ENCODE measurements around the gene MID1.

The MID1 gene

DNA sequence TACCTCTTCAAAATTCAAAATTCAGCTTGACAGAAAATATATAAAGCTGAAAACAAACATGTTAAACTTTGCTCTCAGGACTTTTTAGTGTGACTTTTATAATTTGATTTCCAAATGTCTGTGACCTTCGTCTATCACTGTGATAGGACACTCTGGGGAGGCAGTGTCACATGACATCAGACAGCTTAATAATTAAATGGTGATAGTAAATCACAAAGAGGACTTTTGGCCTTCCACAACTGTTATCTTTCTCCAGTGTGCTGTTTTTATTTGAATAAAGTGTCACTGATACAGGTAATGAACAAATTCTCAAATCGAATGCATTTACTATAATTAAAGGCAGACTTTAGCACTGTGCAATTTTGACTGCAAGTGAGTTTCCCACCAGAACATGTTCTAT lies 83.1 kb downstream of the MID1 start:
- Histone ChIP-seq H3K27me3 (replicated peaks; ENCODE audit: control insufficient read depth, insufficient read depth, low read length) (no peaks in the 10 kb centered on the region), H3K4me3 (replicated peaks; ENCODE audit: low read depth, low read length) (no peak overlapping the region), H3K36me3 (ENCODE audit: control insufficient read depth, insufficient read depth, low read length) (no peaks in the 10 kb centered on the region)
- no peak for DNase-seq (ENCODE audit: extremely low read depth, insufficient read length)
- TF ChIP-seq, protein P1, sequence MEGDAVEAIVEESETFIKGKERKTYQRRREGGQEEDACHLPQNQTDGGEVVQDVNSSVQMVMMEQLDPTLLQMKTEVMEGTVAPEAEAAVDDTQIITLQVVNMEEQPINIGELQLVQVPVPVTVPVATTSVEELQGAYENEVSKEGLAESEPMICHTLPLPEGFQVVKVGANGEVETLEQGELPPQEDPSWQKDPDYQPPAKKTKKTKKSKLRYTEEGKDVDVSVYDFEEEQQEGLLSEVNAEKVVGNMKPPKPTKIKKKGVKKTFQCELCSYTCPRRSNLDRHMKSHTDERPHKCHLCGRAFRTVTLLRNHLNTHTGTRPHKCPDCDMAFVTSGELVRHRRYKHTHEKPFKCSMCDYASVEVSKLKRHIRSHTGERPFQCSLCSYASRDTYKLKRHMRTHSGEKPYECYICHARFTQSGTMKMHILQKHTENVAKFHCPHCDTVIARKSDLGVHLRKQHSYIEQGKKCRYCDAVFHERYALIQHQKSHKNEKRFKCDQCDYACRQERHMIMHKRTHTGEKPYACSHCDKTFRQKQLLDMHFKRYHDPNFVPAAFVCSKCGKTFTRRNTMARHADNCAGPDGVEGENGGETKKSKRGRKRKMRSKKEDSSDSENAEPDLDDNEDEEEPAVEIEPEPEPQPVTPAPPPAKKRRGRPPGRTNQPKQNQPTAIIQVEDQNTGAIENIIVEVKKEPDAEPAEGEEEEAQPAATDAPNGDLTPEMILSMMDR (IDR thresholded peaks at IDR 0.05; ENCODE audit: insufficient read depth, low read length, poor library complexity, severe bottlenecking), result no peak

DNA sequence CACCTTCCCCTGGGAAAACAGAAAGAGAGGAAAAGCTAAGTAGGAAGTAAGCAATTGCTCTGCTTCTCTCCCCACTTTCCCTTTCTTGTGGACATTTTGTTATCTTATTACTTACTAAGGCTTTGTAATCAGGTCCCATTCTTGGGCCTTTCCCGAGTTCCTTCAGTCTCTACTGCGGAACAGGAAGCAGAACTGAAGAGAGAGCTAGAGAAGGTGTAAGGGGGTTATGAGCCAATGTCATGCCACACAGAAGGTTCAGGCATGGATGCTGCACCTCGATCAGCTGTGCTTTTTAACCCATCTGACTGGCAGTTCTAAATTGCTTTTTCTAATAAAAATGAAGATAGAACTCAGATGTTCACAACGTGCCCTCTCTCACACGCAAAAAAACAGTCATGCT lies 83.6 kb downstream of the MID1 start:
- no peak overlapping the region for H3K4me3 ChIP-seq (replicated peaks; ENCODE audit: low read depth, low read length)
- TF ChIP-seq, protein P1 (IDR thresholded peaks at IDR 0.05; ENCODE audit: insufficient read depth, low read length, poor library complexity, severe bottlenecking), result no peak
- no peaks in the 10 kb centered on the region for H3K27me3 ChIP-seq (replicated peaks; ENCODE audit: control insufficient read depth, insufficient read depth, low read length)
- H3K36me3 ChIP-seq (ENCODE audit: control insufficient read depth, insufficient read depth, low read length), result no peaks in the 10 kb centered on the region
- DNase-seq (ENCODE audit: extremely low read depth, insufficient read length), result no peak

DNA sequence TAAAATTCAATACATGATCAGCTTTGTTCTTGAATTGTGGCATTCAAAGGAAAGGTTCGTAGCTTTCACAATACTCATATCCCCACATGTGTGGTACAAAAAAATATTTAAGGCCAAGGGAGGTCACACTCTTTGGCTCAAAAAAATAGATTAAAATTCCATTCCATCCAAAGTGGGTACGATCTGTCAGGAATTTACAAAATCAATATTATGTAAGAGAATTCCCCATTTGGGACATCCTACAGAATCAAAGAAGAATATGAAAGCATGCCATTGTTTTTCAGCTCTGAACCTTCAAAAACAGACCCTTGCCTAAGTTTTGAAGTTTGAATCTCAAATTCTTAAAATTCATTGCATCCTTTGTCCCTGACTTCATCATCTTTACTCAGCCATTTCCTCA lies 85.8 kb downstream of the MID1 start:
- DNase-seq (ENCODE audit: extremely low read depth, insufficient read length), result no peak
- TF ChIP-seq, protein P1 (IDR thresholded peaks at IDR 0.05; ENCODE audit: insufficient read depth, low read length, poor library complexity, severe bottlenecking), result no peak
- H3K36me3 ChIP-seq (ENCODE audit: control insufficient read depth, insufficient read depth, low read length), result no peaks in the 10 kb centered on the region
- H3K27me3 ChIP-seq (replicated peaks; ENCODE audit: control insufficient read depth, insufficient read depth, low read length), result no peaks in the 10 kb centered on the region
- no peak overlapping the region for H3K4me3 ChIP-seq (replicated peaks; ENCODE audit: low read depth, low read length)

DNA sequence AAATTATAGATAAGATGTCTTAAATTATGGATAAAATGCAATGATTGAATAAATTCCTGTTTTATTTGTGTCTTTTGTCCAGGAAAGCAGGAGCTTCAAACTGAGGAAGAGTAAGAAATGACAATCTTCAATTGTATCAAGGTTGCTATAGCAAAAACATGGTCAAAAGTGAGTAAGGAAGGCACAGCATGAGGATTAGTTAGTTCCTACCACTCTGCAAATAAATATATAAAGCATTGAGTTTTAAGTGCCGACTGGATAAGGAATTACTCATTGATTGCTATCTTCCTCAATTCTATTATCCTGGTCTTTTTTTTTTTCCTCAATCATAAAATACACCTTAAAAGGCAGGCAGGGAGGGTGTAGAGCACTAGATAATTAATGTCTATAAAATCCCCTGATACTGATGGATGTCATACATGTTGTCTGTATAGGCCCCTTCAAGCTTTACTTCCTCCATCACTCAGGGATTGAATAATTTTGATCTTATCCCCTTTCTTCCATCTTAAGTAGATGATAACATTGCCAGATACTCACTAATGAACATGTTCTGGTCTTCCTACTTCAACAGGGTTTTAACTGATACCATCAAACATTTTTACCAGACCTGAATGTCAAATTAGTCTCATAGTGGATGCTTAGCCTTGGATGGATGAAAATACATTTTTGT lies 86.6 kb downstream of the MID1 start:
- Histone ChIP-seq H3K4me3 (replicated peaks; ENCODE audit: low read depth, low read length) (no peak overlapping the region), H3K36me3 (ENCODE audit: control insufficient read depth, insufficient read depth, low read length) (no peaks in the 10 kb centered on the region), H3K27me3 (replicated peaks; ENCODE audit: control insufficient read depth, insufficient read depth, low read length) (no peaks in the 10 kb centered on the region)
- no peak for DNase-seq (ENCODE audit: extremely low read depth, insufficient read length)
- TF ChIP-seq, protein P1 (IDR thresholded peaks at IDR 0.05; ENCODE audit: insufficient read depth, low read length, poor library complexity, severe bottlenecking), result no peak

DNA sequence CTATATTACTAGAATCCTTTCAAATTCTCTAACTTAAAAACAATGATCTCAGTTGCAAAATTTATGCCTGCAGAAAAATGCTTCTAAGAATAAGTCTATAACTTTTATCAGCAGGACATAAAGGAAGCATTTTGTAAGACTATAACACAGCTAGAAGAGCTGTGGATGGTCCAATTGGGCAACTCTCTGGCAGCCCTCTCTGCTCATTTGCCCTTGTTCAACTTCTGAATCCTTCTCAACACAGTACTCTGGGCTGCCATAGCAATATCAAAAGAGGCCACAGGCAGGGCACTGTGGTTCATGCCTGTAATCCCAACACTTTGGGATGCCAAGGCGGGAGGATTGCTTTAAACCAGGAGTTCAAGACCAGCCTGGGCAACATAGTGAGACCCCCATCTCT lies 88.5 kb downstream of the MID1 start:
- Histone ChIP-seq H3K36me3 (ENCODE audit: control insufficient read depth, insufficient read depth, low read length) (no peaks in the 10 kb centered on the region), H3K27me3 (replicated peaks; ENCODE audit: control insufficient read depth, insufficient read depth, low read length) (no peaks in the 10 kb centered on the region), H3K4me3 (replicated peaks; ENCODE audit: low read depth, low read length) (no peak overlapping the region)
- TF ChIP-seq, protein P1 (IDR thresholded peaks at IDR 0.05; ENCODE audit: insufficient read depth, low read length, poor library complexity, severe bottlenecking), result no peak
- no peak for DNase-seq (ENCODE audit: extremely low read depth, insufficient read length)

DNA sequence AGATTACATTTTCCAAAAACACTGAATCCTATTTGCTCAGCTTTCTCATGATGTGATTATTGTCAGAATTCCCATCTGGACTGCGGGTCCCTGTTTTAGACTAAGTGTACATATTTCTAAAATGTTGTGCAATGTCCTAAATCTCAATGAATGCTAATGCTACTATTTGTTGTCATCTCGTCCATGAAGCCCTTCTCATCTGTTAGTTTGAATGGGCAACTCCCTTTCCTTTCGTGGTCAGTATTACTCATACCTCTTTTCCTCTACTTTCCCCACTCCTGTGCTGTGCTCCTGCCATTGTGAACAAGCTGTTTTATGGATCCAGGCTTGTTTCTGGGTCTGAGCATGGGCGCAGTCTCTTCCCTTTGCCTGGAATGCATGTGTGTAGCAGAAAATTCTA lies 91.0 kb downstream of the MID1 start:
- no peaks in the 10 kb centered on the region for H3K36me3 ChIP-seq (ENCODE audit: control insufficient read depth, insufficient read depth, low read length)
- TF ChIP-seq, protein P1 (IDR thresholded peaks at IDR 0.05; ENCODE audit: insufficient read depth, low read length, poor library complexity, severe bottlenecking), result no peak
- no peak overlapping the region for H3K4me3 ChIP-seq (replicated peaks; ENCODE audit: low read depth, low read length)
- no peaks in the 10 kb centered on the region for H3K27me3 ChIP-seq (replicated peaks; ENCODE audit: control insufficient read depth, insufficient read depth, low read length)
- DNase-seq (ENCODE audit: extremely low read depth, insufficient read length), result no peak
